GM10266 (cell line): ENCODE measurements around the gene AUTS2.

Experiments
- DNase-seq: peaks from one replicate; pipeline ENCODE4 v3.0.0; 2012; ENCODE audit errors: extremely low spot score
- CTCF ChIP-seq: IDR thresholded peaks from 2 replicates; pipeline ENCODE4 v1.5.1; 2012; ENCODE audit warnings: mild to moderate bottlenecking, low read depth; ENCODE audit not compliant: control insufficient read depth, insufficient read depth; ENCODE audit errors: missing control alignments

The AUTS2 gene

GRCh38 chr7:69643708-69644445 is 45.6 kb downstream of the AUTS2 start:
- TF ChIP-seq CTCF: no peak
- DNase-seq: no peak

DNA sequence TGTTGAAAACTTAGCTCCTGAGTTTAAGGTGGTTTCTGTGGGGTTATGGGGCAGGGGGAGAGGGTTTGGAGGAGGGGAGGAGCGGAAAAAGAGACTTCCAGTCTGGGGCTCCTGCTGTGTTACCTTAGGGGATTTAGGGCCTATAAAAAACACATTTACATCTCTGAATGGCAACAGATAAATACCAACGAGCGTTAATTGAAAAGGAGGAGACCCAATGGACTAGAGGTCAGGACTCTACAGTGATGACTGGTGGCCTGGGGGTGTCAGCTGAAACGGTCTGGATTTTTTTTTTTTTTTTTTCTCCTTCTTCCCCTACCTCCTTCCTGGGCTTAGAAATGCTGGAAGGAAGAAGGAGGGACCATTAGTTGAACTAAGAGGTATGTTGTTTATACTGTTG is 47.4 kb downstream of the AUTS2 start:
- no peak for TF ChIP-seq CTCF
- DNase-seq: no peak

DNA sequence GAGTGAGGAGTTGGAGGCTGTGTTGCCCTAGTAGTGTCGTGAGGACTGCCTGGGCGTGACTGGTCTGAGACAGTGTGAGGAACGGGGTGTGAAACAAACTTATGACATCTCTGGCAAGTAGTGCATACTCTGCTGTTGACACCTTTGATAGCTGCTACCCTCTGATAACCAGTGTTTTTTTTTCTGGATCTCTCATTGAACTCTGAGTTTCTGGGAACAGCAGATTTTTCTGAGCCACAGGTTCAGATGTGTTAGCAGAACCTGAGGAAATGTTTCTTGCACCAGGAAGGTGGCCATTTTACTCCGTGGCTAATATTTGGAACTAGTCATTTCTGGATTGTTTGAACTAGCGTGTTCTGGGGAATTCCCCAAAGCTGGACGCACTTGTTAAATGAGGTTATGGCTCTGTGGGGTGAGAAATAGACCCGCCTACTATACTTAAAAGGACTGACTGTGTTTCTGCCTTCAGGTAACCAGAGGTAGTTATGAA is 52.9 kb downstream of the AUTS2 start:
- DNase-seq: peak; percentile 55
- TF ChIP-seq CTCF: no peak

- no peak for DNase-seq
- TF ChIP-seq CTCF: no peak
Measured at GRCh38 chr7:69652947-69653701, 54.8 kb downstream of the AUTS2 start.

DNA sequence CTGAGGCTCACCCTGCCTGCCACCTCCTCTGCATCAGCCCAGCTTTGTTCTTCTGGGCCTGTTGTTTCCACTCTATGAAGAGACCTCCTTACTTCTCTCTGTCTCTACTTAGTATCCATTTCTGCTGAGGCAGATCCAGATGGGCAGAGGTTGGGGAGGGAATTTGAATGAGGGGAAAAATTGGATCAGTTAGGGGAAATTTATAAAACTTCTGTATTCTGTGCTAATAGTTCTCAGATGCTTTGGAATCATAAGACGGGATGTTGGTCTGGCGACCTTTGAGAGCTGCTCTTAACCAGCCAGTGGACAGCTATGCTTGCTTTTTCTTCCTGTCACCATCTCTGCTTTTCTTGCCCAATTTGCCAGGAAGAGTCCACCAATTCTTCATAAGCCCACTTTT is 55.5 kb downstream of the AUTS2 start:
- DNase-seq: no peak
- no peak for TF ChIP-seq CTCF

GRCh38 chr7:69654381-69654780 is 56.1 kb downstream of the AUTS2 start:
- TF ChIP-seq CTCF: no peak
- DNase-seq: no peak
